A673 (cell line): ENCODE measurements around the gene CHPT1. TPM values are rescaled to one million over a fixed set of nuclear protein-coding genes. Genes with fewer than 3 reads are reported as not detected.

Experiments used
- BruUV-seq: library from RNA; stranded (reverse); fragments of 400-500 nt; replicated peaks from 2 replicates; lab custom pipeline; 2021; lab: Mats Ljungman, UMichigan
- CTCF ChIA-PET: fragments of 300-600 bp; sonication (Branson Sonifier 250); formaldehyde crosslinking; loops from one replicate; lab custom pipeline; 2022; ENCODE audit warnings: antibody characterized with exemption; lab: Charles Lee
- POLR2A ChIA-PET: fragments of 300-600 bp; sonication (Branson Sonifier 250); formaldehyde crosslinking; loops from one replicate; lab custom pipeline; 2022; ENCODE audit warnings: antibody characterized with exemption; ENCODE audit not compliant: low non-redundant PET; lab: Charles Lee
- DNase-seq: peaks from one replicate; pipeline ENCODE4 v3.0.0-alpha.2; 2015; ENCODE audit warnings: low spot score
- H3K27ac ChIP-seq: fragments of 200-600 bp; sonication (generic); 2 replicates; pipeline ENCODE4 v1.5.1; 2016; ENCODE audit warnings: mixed run types, low read depth, mild to moderate bottlenecking, mixed read lengths, antibody characterized with exemption, low read length; ENCODE audit not compliant: poor library complexity, severe bottlenecking
- H3K27me3 ChIP-seq: fragments of 200-600 bp; sonication (generic); replicated peaks from 2 replicates; pipeline ENCODE4 v1.6.1; 2017; ENCODE audit warnings: mixed run types, low read depth, mild to moderate bottlenecking, mixed read lengths, antibody characterized with exemption, low read length; ENCODE audit not compliant: insufficient read depth, poor library complexity
- H3K36me3 ChIP-seq: fragments of 200-600 bp; sonication (generic); 2 replicates; pipeline ENCODE4 v1.6.1; 2016; ENCODE audit warnings: mixed run types, mild to moderate bottlenecking, mixed read lengths, antibody characterized with exemption, low read length; ENCODE audit not compliant: insufficient read depth, poor library complexity, severe bottlenecking
- H3K4me1 ChIP-seq: fragments of 200-600 bp; sonication (generic); 2 replicates; pipeline ENCODE4 v1.6.1; 2017; ENCODE audit warnings: mixed run types, mild to moderate bottlenecking, mixed read lengths, antibody characterized with exemption, low read length; ENCODE audit not compliant: insufficient read depth, poor library complexity, severe bottlenecking
- H3K4me3 ChIP-seq: fragments of 200-600 bp; sonication (generic); 2 replicates; pipeline ENCODE4 v1.5.1; 2016; ENCODE audit warnings: low read depth, mixed run types, mild to moderate bottlenecking, mixed read lengths, low read length; ENCODE audit not compliant: poor library complexity, severe bottlenecking
- H3K9me3 ChIP-seq: fragments of 200-600 bp; sonication (generic); 2 replicates; pipeline ENCODE4 v1.6.1; 2016; ENCODE audit warnings: mixed run types, low read depth, mild to moderate bottlenecking, mixed read lengths, antibody characterized with exemption, low read length; ENCODE audit not compliant: poor library complexity, severe bottlenecking
- CTCF ChIP-seq: fragments of 300-800, 200-600 bp; sonication (generic); conservative IDR thresholded peaks from 2 replicates; pipeline ENCODE4 v1.5.1; 2017; ENCODE audit warnings: low read depth, mild to moderate bottlenecking, antibody characterized with exemption, low read length, moderate library complexity, mixed read lengths
- EZH2 ChIP-seq: fragments of 200-600 bp; sonication (generic); IDR thresholded peaks from 2 replicates; pipeline ENCODE4 v1.6.1; 2017; ENCODE audit warnings: borderline replicate concordance, low read depth, mild to moderate bottlenecking, mixed read lengths, antibody characterized with exemption, low read length; ENCODE audit not compliant: poor library complexity, severe bottlenecking
- intact Hi-C: fragments of 100-400 bp; cut with micrococcal nuclease; formaldehyde crosslinking; loops from one replicate; pipeline ENCODE4 v1.10.0; 2022; ENCODE audit not compliant: unreplicated experiment
- total RNA-seq: library from RNA; stranded (reverse); gene quantifications from 2 replicates; pipeline ENCODE4 v1.2.3, GENCODE V29; 2021

CHPT1 gene
- total RNA-seq, 1 experiment from 2014 or later = 31.6 TPM

GRCh38 chr12:101768781-101769180 lies 71.3 kb downstream of the CHPT1 start:
- intact Hi-C loops = loop anchor here (5.0 kb wide), 1 partner anchor 356 kb away; no protein-coding TSS in a partner anchor
- H3K4me1 ChIP-seq = no peaks in the 10 kb centered on the region
- H3K4me3 ChIP-seq = no peak overlapping the region
- no peaks in the 10 kb centered on the region for H3K27me3 ChIP-seq
- no peak overlapping the region for H3K27ac ChIP-seq
- ChIA-PET POLR2A (no interaction called here), CTCF (no interaction called here)
- H3K36me3 ChIP-seq = no peaks in the 10 kb centered on the region
- no TSS peak for BruUV-seq
- TF ChIP-seq EZH2 = no peak
- TF ChIP-seq CTCF = no peak
- H3K9me3 ChIP-seq = no peaks in the 10 kb centered on the region
- no peak for DNase-seq

GRCh38 chr12:101769865-101770264 lies 72.4 kb downstream of the CHPT1 start:
- intact Hi-C loops = loop anchor here (5.0 to 10.0 kb wide), 4 partner anchors 145 to 1045 kb away; no protein-coding TSS in a partner anchor
- Histone ChIP-seq H3K27me3 (no peaks in the 10 kb centered on the region), H3K4me1 (no peaks in the 10 kb centered on the region), H3K4me3 (no peak overlapping the region), H3K9me3 (no peaks in the 10 kb centered on the region), H3K27ac (no peak overlapping the region), H3K36me3 (no peaks in the 10 kb centered on the region)
- no peak for DNase-seq
- no TSS peak for BruUV-seq
- POLR2A ChIA-PET = no interaction called here
- CTCF ChIA-PET = interaction anchor here (0.6 kb wide), 1 partner anchor 70 kb away, joined by 5 read pairs; no protein-coding TSS in a partner anchor
- no peak for TF ChIP-seq EZH2
- no peak for TF ChIP-seq CTCF

GRCh38 chr12:101772012-101772775 lies 74.8 kb downstream of the CHPT1 start:
- ChIA-PET CTCF (no interaction called here), POLR2A (interaction anchor here (0.7 kb wide), 1 partner anchor 257 kb away, joined by 3 read pairs; no protein-coding TSS in a partner anchor)
- H3K9me3 ChIP-seq = no peaks in the 10 kb centered on the region
- no peak overlapping the region for H3K4me3 ChIP-seq
- TF ChIP-seq EZH2 (no peak), CTCF (no peak)
- no TSS peak for BruUV-seq
- H3K27me3 ChIP-seq = no peaks in the 10 kb centered on the region
- no peak for DNase-seq
- intact Hi-C loops = loop anchor here (2.0 to 10.0 kb wide), 4 partner anchors 67 to 1043 kb away; no protein-coding TSS in a partner anchor
- no peaks in the 10 kb centered on the region for H3K4me1 ChIP-seq
- H3K27ac ChIP-seq = no peak overlapping the region
- no peaks in the 10 kb centered on the region for H3K36me3 ChIP-seq
